ENCODE results near the gene LRRN2. TPM values are rescaled to one million over a fixed set of nuclear protein-coding genes. Genes with fewer than 3 reads are reported as not detected.

LRRN2 gene
- total RNA-seq, 1 experiment from 2014 or later: 5.3 TPM

DNA sequence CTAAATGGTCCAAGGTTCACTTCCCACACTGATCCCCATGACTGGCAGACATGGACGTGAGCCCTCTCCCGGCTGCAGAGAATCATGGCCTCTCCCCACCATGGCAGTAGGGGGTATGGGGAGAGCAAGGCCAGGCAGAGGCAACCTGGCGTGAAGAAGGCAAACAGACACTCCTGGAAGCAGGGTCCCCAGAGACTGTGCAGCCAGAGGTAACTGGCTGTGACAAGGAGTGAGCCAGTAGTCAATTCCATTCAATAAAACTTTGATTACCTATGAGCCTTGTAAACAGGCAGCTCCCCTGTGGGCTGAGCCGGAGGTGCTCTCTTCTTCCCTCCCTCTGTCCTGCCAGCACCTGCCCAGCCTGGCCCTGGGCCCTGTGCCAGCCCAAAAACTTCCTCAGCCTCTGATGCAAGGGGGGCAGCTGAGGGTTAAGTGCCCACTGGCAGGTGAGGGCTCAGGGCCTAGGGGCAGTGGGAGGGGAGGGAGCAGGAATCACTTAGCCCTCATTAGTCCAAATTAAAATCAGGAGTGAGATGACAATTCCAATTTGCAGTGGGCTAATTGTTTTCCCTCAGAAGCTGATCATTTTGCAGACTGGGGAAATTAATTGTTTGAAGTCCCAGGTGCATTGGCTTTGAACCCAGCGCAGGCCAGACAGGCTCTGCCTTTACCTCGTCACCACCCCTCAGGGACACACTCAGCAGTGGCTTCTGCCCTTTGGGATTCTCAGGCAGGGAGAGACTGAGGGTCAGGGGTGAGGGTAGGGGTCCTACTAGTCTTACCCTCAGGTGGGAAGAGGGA, 35.6 kb downstream of the LRRN2 start (continued):
- TF ChIP-seq, protein P1, sequence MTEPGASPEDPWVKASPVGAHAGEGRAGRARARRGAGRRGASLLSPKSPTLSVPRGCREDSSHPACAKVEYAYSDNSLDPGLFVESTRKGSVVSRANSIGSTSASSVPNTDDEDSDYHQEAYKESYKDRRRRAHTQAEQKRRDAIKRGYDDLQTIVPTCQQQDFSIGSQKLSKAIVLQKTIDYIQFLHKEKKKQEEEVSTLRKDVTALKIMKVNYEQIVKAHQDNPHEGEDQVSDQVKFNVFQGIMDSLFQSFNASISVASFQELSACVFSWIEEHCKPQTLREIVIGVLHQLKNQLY (CRISPR knock-in tag; IDR thresholded peaks at IDR 0.05): no peak
- TF ChIP-seq, protein P2, sequence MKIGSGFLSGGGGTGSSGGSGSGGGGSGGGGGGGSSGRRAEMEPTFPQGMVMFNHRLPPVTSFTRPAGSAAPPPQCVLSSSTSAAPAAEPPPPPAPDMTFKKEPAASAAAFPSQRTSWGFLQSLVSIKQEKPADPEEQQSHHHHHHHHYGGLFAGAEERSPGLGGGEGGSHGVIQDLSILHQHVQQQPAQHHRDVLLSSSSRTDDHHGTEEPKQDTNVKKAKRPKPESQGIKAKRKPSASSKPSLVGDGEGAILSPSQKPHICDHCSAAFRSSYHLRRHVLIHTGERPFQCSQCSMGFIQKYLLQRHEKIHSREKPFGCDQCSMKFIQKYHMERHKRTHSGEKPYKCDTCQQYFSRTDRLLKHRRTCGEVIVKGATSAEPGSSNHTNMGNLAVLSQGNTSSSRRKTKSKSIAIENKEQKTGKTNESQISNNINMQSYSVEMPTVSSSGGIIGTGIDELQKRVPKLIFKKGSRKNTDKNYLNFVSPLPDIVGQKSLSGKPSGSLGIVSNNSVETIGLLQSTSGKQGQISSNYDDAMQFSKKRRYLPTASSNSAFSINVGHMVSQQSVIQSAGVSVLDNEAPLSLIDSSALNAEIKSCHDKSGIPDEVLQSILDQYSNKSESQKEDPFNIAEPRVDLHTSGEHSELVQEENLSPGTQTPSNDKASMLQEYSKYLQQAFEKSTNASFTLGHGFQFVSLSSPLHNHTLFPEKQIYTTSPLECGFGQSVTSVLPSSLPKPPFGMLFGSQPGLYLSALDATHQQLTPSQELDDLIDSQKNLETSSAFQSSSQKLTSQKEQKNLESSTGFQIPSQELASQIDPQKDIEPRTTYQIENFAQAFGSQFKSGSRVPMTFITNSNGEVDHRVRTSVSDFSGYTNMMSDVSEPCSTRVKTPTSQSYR (CRISPR knock-in tag; IDR thresholded peaks at IDR 0.05): no peak
- TF ChIP-seq ZNF263 (CRISPR knock-in tag; IDR thresholded peaks at IDR 0.05; ENCODE audit: low read depth): no peak
- no peak for TF ChIP-seq IRF2 (CRISPR knock-in tag; IDR thresholded peaks at IDR 0.05; ENCODE audit: borderline replicate concordance, low read depth)
- TF ChIP-seq, protein P3, sequence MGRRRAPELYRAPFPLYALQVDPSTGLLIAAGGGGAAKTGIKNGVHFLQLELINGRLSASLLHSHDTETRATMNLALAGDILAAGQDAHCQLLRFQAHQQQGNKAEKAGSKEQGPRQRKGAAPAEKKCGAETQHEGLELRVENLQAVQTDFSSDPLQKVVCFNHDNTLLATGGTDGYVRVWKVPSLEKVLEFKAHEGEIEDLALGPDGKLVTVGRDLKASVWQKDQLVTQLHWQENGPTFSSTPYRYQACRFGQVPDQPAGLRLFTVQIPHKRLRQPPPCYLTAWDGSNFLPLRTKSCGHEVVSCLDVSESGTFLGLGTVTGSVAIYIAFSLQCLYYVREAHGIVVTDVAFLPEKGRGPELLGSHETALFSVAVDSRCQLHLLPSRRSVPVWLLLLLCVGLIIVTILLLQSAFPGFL (CRISPR knock-in tag; IDR thresholded peaks at IDR 0.05; ENCODE audit: borderline replicate concordance): no peak
- TF ChIP-seq ELF4 (CRISPR knock-in tag; IDR thresholded peaks at IDR 0.05; ENCODE audit: low read depth): no peak
- TF ChIP-seq, protein P4, sequence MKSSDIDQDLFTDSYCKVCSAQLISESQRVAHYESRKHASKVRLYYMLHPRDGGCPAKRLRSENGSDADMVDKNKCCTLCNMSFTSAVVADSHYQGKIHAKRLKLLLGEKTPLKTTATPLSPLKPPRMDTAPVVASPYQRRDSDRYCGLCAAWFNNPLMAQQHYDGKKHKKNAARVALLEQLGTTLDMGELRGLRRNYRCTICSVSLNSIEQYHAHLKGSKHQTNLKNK (CRISPR knock-in tag; IDR thresholded peaks at IDR 0.05): no peak
- TF ChIP-seq NR2C2 (CRISPR knock-in tag; IDR thresholded peaks at IDR 0.05): no peak
- TF ChIP-seq, protein P5, sequence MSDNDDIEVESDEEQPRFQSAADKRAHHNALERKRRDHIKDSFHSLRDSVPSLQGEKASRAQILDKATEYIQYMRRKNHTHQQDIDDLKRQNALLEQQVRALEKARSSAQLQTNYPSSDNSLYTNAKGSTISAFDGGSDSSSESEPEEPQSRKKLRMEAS (CRISPR knock-in tag; IDR thresholded peaks at IDR 0.05): no peak
- TF ChIP-seq, protein P6, sequence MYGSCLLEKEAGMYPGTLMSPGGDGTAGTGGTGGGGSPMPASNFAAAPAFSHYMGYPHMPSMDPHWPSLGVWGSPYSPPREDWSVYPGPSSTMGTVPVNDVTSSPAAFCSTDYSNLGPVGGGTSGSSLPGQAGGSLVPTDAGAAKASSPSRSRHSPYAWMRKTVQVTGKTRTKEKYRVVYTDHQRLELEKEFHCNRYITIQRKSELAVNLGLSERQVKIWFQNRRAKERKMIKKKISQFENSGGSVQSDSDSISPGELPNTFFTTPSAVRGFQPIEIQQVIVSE (CRISPR knock-in tag; IDR thresholded peaks at IDR 0.05; ENCODE audit: borderline replicate concordance): no peak
- TF ChIP-seq, protein P7, sequence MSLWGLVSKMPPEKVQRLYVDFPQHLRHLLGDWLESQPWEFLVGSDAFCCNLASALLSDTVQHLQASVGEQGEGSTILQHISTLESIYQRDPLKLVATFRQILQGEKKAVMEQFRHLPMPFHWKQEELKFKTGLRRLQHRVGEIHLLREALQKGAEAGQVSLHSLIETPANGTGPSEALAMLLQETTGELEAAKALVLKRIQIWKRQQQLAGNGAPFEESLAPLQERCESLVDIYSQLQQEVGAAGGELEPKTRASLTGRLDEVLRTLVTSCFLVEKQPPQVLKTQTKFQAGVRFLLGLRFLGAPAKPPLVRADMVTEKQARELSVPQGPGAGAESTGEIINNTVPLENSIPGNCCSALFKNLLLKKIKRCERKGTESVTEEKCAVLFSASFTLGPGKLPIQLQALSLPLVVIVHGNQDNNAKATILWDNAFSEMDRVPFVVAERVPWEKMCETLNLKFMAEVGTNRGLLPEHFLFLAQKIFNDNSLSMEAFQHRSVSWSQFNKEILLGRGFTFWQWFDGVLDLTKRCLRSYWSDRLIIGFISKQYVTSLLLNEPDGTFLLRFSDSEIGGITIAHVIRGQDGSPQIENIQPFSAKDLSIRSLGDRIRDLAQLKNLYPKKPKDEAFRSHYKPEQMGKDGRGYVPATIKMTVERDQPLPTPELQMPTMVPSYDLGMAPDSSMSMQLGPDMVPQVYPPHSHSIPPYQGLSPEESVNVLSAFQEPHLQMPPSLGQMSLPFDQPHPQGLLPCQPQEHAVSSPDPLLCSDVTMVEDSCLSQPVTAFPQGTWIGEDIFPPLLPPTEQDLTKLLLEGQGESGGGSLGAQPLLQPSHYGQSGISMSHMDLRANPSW (CRISPR knock-in tag; conservative IDR thresholded peaks at IDR 0.05; ENCODE audit: low read depth): no peak
- TF ChIP-seq NFATC4 (CRISPR knock-in tag; IDR thresholded peaks at IDR 0.05): no peak
- TF ChIP-seq, protein P8, sequence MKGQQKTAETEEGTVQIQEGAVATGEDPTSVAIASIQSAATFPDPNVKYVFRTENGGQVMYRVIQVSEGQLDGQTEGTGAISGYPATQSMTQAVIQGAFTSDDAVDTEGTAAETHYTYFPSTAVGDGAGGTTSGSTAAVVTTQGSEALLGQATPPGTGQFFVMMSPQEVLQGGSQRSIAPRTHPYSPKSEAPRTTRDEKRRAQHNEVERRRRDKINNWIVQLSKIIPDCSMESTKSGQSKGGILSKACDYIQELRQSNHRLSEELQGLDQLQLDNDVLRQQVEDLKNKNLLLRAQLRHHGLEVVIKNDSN (CRISPR knock-in tag; IDR thresholded peaks at IDR 0.05): no peak

DNA sequence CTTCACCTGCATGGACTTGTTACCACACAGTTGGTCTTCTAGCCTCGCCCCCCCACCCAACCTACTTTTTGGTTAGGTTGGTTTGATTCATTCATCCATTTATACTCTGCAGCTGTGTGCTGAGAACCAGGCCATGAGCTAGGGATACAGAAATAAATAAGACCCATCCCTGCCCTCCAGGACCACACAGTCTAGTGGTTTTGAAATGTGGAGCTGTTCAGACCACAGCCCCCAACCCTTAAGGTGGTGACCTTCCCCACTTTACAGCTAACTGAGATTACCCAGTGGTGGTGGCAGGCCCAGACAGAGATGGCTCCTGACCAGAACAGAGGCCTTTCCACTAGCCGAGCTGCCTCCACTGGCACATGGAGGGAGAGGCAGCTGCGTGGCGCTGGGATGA, 37.0 kb downstream of the LRRN2 start:
- ChIA-PET CTCF (no interaction called here), POLR2A (no interaction called here)
- Mint-ChIP-seq H3K27ac (no peak overlapping the region), H3K36me3 (no peaks in the 10 kb centered on the region), H3K9me3 (no peaks in the 10 kb centered on the region), H3K4me3 (no peak overlapping the region), H3K27me3 (ENCODE audit: low read depth) (peaks cover 24% of the 10 kb centered on the region), H3K4me1 (peaks cover 50% of the 10 kb centered on the region)
- ATAC-seq (no peak), DNase-seq (ENCODE audit: low spot score) (no peak)
- TF ChIP-seq, protein P9, sequence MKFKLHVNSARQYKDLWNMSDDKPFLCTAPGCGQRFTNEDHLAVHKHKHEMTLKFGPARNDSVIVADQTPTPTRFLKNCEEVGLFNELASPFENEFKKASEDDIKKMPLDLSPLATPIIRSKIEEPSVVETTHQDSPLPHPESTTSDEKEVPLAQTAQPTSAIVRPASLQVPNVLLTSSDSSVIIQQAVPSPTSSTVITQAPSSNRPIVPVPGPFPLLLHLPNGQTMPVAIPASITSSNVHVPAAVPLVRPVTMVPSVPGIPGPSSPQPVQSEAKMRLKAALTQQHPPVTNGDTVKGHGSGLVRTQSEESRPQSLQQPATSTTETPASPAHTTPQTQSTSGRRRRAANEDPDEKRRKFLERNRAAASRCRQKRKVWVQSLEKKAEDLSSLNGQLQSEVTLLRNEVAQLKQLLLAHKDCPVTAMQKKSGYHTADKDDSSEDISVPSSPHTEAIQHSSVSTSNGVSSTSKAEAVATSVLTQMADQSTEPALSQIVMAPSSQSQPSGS (CRISPR knock-in tag; IDR thresholded peaks at IDR 0.05; ENCODE audit: borderline replicate concordance, low read depth): no peak
- TF ChIP-seq, protein P4 (CRISPR knock-in tag; IDR thresholded peaks at IDR 0.05): no peak
- TF ChIP-seq NR1H2 (CRISPR knock-in tag; IDR thresholded peaks at IDR 0.05) (no peak), NFE2L1 (CRISPR knock-in tag; IDR thresholded peaks at IDR 0.05) (no peak)

All from WTC11 (cell line).